ENCODE results near the gene EMCN.

- TF ChIP-seq CTCF (IDR thresholded peaks at IDR 0.05) (no peak), POLR2A (IDR thresholded peaks at IDR 0.05) (no peak)
Measured at GRCh38 chr4:100466501-100466900, 51.3 kb downstream of the EMCN start.
